ENCODE results near the gene TEX14.

- TF ChIP-seq CTCF (IDR thresholded peaks at IDR 0.05) (no peak), POLR2A (IDR thresholded peaks at IDR 0.05) (no peak), POLR2AphosphoS5 (IDR thresholded peaks at IDR 0.05; ENCODE audit: insufficient read depth in 1 of 2, low read depth in 1 of 2) (no peak)
Observed at GRCh38 chr17:58734040-58734439, 42.2 kb upstream of the TEX14 start.
